ENCODE measurements around the gene WRNIP1. TPM values are rescaled to one million over a fixed set of nuclear protein-coding genes. Genes with fewer than 3 reads are reported as not detected.
A peak's percentile ranks its signal among the peaks of the same experiment; 100 is the strongest.

The WRNIP1 gene
- total and polyA plus RNA-seq, 9 of the 15 experiments (the other 6 are each of a cell fraction or from before 2014, with no cell fraction given) = 13.2 to 63.6 (median 48.6) TPM

DNA sequence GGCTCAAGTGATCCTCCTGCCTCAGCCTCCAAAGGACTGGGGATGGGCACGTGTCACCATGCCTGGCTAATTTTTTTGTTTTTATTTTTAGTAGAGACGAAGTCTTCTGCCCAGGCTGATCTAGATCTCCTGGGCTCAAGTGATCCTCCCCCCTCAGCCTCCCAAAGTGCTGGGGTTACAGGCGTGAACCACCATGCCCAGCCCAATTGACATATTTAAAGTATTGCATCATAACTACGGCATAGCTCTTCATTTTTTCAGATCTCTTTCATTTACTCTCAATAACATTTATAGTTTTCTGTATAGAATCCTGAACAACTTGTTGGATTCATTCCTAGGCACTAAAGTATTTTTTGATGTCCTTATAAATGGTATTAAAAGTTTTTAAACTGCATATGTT lies 63.4 kb downstream of the WRNIP1 start (continued):
- TF ChIP-seq, protein P1, sequence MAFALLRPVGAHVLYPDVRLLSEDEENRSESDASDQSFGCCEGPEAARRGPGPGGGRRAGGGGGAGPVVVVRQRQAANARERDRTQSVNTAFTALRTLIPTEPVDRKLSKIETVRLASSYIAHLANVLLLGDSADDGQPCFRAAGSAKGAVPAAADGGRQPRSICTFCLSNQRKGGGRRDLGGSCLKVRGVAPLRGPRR (CRISPR knock-in tag; IDR thresholded peaks at IDR 0.05) = no peak
- TF ChIP-seq, protein P2, sequence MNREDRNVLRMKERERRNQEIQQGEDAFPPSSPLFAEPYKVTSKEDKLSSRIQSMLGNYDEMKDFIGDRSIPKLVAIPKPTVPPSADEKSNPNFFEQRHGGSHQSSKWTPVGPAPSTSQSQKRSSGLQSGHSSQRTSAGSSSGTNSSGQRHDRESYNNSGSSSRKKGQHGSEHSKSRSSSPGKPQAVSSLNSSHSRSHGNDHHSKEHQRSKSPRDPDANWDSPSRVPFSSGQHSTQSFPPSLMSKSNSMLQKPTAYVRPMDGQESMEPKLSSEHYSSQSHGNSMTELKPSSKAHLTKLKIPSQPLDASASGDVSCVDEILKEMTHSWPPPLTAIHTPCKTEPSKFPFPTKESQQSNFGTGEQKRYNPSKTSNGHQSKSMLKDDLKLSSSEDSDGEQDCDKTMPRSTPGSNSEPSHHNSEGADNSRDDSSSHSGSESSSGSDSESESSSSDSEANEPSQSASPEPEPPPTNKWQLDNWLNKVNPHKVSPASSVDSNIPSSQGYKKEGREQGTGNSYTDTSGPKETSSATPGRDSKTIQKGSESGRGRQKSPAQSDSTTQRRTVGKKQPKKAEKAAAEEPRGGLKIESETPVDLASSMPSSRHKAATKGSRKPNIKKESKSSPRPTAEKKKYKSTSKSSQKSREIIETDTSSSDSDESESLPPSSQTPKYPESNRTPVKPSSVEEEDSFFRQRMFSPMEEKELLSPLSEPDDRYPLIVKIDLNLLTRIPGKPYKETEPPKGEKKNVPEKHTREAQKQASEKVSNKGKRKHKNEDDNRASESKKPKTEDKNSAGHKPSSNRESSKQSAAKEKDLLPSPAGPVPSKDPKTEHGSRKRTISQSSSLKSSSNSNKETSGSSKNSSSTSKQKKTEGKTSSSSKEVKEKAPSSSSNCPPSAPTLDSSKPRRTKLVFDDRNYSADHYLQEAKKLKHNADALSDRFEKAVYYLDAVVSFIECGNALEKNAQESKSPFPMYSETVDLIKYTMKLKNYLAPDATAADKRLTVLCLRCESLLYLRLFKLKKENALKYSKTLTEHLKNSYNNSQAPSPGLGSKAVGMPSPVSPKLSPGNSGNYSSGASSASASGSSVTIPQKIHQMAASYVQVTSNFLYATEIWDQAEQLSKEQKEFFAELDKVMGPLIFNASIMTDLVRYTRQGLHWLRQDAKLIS (CRISPR knock-in tag; IDR thresholded peaks at IDR 0.05) = no peak
- TF ChIP-seq CEBPG (CRISPR knock-in tag; IDR thresholded peaks at IDR 0.05) (peak; percentile 70), CEBPG (tag; conservative IDR thresholded peaks at IDR 0.05 in 1 of 2, IDR thresholded peaks at IDR 0.05 in 1 of 2) (peak; percentile 81 to 94), BRD9 (IDR thresholded peaks at IDR 0.05; ENCODE audit: low read depth, partially characterized antibody) (no peak), ATF7 (IDR thresholded peaks at IDR 0.05) (peak; percentile 23; the same call in 1 of the 2 replicates), SMAD1 (IDR thresholded peaks at IDR 0.05; ENCODE audit: low read depth, low read length, partially characterized antibody) (no peak), TRIM24 (IDR thresholded peaks at IDR 0.05) (peak; percentile 58 to 70; a peak in 3 of 4 replicates), RUNX1 (IDR thresholded peaks at IDR 0.05; ENCODE audit: low read depth) (no peak), CBFA2T3 (IDR thresholded peaks at IDR 0.05) (no peak), RAD51 (IDR thresholded peaks at IDR 0.05; ENCODE audit: borderline replicate concordance, low read depth) (no peak), CBFA2T2 (conservative IDR thresholded peaks at IDR 0.05) (no peak), L3MBTL2 (IDR thresholded peaks at IDR 0.05) (0 out of 2 replicates have a peak, but pooled peaks have one; percentile 17)
- TF ChIP-seq, protein P3, sequence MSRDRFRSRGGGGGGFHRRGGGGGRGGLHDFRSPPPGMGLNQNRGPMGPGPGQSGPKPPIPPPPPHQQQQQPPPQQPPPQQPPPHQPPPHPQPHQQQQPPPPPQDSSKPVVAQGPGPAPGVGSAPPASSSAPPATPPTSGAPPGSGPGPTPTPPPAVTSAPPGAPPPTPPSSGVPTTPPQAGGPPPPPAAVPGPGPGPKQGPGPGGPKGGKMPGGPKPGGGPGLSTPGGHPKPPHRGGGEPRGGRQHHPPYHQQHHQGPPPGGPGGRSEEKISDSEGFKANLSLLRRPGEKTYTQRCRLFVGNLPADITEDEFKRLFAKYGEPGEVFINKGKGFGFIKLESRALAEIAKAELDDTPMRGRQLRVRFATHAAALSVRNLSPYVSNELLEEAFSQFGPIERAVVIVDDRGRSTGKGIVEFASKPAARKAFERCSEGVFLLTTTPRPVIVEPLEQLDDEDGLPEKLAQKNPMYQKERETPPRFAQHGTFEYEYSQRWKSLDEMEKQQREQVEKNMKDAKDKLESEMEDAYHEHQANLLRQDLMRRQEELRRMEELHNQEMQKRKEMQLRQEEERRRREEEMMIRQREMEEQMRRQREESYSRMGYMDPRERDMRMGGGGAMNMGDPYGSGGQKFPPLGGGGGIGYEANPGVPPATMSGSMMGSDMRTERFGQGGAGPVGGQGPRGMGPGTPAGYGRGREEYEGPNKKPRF (IDR thresholded peaks at IDR 0.05; ENCODE audit: low read depth, low read length) = no peak
- TF ChIP-seq, protein P4, sequence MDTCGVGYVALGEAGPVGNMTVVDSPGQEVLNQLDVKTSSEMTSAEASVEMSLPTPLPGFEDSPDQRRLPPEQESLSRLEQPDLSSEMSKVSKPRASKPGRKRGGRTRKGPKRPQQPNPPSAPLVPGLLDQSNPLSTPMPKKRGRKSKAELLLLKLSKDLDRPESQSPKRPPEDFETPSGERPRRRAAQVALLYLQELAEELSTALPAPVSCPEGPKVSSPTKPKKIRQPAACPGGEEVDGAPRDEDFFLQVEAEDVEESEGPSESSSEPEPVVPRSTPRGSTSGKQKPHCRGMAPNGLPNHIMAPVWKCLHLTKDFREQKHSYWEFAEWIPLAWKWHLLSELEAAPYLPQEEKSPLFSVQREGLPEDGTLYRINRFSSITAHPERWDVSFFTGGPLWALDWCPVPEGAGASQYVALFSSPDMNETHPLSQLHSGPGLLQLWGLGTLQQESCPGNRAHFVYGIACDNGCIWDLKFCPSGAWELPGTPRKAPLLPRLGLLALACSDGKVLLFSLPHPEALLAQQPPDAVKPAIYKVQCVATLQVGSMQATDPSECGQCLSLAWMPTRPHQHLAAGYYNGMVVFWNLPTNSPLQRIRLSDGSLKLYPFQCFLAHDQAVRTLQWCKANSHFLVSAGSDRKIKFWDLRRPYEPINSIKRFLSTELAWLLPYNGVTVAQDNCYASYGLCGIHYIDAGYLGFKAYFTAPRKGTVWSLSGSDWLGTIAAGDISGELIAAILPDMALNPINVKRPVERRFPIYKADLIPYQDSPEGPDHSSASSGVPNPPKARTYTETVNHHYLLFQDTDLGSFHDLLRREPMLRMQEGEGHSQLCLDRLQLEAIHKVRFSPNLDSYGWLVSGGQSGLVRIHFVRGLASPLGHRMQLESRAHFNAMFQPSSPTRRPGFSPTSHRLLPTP (IDR thresholded peaks at IDR 0.05; ENCODE audit: borderline replicate concordance, extremely low read depth, insufficient read length) = no peak
- TF ChIP-seq, protein P5, sequence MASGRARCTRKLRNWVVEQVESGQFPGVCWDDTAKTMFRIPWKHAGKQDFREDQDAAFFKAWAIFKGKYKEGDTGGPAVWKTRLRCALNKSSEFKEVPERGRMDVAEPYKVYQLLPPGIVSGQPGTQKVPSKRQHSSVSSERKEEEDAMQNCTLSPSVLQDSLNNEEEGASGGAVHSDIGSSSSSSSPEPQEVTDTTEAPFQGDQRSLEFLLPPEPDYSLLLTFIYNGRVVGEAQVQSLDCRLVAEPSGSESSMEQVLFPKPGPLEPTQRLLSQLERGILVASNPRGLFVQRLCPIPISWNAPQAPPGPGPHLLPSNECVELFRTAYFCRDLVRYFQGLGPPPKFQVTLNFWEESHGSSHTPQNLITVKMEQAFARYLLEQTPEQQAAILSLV (tag; IDR thresholded peaks at IDR 0.05) = peak; percentile 80
